GM18526 (cell line): ENCODE measurements around the gene FAM135A.

Experiments
- POLR2A ChIP-seq: IDR thresholded peaks from 3 replicates; pipeline ENCODE4 v1.6.1; 2011; ENCODE audit not compliant: insufficient read length; ENCODE audit errors: extremely low read depth

The FAM135A gene

DNA sequence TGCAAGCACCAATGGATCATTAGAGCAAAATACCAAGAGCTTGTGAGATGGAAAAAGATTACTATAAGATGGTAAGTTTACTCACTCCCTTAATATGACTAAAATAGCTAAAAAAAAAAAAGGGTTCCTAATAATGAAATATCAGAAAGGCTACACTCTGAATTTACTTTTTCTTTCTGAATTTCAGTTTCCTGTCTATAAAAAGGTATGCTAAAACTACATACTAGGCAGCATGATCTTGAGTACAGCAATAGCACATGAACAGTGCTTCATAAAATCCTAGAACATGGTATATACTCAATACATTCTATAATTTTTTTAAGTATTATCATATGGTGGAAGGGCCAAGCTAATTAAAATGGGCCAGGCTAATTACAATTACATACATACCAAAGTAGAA is 24.0 kb upstream of the FAM135A start:
- TF ChIP-seq POLR2A = no peak

DNA sequence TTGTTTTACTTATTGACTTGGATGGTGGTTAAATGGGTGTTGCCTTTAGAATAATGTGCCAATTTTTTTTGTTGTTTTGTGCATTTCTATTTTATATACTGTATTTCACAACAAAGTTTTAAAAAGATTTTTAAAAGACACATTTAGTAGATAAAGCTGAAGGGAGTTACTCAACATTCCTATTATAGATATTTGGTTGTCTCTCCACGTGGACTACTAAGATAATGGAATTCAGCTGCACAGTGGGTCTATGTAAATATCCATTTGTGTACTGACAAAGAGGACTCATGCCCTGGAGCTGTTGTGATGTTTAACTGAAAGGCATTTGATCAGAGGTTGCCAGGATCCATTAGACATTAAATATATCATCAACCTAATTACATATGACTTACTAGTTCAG is 23.2 kb upstream of the FAM135A start:
- TF ChIP-seq POLR2A = no peak

DNA sequence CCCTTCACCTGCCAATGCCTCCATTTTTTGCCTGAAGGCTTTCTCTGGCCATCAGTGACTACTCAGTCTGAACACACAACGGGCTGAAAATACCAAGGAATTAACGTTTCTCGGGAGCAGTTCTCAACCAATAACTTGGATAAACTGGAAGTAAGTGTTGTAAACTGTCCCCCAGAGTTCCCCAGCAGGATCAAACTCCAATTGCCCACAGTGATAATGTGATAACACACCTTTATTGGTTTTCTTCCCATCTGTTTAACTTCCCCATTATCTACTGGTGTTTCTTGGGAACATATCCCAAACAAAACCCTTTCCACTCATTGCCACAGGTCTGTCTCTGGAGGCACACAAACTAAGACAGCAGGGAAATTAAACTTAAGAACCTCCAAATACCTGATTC is 21.8 kb upstream of the FAM135A start:
- no peak for TF ChIP-seq POLR2A

DNA sequence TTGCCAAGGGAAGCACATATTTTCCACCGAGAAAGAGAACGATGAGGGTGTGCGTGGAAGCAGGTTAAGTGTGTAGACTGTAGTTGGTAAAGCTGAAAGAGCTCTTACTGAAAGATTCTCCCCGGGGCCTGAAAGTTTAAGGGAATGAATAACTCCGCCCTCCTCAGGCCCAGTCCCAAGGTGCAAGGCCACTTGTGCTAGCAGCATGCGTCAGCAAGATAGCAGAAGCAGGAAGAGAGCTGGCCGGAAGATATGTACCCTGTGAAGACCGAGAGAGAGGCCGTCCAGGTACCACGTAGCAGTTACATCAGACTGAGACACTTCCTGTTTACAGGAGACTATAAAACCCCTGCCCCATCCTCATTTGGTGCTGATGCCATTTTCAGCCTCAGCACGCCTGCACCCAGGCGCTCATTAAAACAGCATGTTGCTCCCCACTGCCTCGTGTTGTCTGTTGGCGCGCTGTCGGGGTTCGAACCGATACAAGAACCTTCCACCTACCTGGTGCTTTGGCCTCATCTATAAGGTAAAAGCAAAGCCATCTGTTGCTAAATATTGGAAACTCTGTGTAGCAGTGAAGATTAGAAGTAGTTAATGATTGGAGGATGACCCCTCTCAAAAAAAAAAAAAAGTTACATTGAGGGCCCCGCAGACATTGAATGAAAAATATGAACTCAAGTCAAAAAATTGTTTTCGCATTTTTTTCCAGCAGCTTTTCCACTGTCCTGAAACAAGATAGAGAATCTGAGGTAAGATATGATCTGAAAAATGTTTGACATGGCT is 18.6 kb upstream of the FAM135A start:
- no peak for TF ChIP-seq POLR2A

DNA sequence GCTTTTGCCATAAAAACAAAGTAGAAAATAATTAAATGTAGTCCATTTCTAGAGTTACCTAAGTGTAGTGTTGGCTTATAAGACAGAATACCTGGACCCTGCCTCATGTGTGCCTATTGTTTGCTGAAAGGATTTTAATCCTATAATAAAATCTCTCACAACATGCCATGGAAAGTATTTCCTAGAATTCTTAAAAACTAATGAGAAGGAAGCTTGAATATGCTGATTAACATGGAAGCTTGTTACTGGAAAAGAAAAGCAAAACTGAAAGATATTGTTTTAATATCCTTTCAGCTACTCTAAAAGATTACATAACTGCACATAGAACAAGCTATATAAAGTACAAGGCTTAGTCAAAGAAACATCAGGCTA is 18.0 kb upstream of the FAM135A start:
- TF ChIP-seq POLR2A = no peak

DNA sequence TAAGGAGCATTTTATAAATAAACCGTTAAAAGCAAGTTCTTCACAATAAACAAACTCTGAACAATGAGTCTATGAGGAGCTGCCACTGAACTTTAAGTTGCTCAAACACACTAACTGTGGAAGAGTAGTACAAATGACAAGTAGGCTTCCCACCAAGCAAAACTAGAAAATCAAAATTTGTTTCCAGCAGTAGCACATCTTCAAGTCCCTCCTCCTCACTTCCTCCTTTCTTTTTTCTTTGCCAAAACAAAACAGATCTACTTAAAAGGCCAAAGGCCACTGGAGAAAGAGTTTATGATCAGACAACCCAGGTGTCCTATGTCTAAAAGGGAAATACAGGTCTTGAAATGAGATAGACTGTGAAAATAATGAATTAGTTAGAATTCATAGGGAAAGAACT is 17.1 kb upstream of the FAM135A start:
- no peak for TF ChIP-seq POLR2A

DNA sequence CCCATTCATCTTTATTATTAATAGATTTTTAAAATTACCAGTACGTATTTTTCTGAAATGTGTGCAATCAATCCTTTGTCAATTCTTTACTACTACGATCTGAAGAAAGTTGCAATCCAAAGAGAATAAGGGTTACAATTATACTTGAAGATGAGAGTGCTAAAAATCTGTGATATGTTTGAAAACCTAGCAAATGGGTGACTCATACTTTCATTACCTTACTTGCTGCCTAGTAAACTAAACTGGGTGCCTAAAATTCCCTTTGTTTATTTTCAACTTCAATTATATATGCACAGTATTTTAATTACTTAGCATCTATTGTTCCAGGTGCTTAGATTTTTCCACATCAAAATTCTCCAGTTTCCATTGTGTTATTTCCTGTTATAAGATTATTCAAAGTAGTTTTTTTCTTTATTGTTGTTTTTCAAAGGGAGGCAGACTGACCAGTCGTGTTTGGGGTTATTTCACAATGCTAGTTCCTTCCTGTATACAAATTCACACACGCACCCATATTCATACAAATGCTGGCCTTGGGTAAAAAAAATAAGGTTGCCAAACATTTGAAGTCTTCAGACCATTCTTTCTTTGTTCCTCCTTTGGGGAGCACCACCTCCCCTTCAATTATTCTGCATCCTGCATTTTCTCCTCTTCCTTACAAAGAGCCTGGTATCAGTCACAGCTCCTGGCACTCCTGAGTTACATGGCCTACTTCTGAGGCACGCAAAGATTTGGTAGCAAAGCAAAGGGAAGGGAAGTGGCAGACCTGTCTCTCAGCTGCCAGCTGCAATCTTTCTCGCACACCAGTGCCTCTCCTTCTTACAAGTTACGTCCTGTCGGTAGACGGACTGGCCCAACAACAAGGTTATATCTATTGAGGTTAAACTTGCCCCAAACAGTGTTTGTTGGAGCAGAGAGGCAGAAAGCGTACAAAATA is 16.2 kb upstream of the FAM135A start:
- TF ChIP-seq POLR2A = no peak

DNA sequence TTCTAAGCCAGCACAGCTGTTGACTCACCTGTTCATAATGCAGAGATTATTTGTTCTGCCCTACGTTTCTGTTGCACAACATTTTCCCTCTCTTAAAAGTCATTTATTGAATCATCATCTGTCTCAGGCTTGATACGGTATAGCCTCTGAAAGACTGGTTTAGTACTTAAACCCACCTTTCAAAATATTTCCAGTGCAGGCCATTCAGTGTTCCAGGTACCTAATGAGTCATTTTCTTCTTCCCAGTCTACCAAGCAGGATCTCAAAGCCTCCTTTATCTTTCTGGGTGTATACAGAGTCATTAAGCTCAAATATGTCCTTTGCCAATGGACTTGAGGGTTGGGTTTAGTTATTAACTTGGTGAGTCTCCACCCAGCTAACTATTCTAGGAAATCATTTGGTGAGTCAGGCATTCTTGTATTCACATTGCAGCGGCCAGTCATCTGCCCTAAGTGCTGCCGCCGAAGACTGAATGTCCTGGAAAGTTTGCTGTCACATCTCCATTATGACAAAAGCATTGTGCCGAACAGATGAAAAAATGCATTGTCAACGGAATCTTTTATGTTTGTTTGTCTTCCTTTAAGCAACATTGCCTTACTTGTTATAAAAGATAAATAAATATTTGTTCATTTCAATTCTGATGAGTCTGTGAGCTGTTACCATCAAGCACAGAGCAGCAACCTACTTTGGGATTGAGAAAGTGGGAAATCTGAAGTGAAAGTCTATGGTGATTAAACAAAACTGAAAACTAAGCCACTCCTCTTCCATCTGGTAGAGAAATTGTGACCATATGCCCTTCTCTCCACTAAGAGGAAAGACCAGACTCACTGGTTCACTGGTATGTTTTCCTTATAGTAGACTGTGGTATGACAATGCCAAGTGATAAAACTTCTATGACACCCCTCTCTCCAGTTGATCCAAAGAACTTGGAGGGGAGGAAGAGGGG is 14.3 kb upstream of the FAM135A start:
- TF ChIP-seq POLR2A = no peak

DNA sequence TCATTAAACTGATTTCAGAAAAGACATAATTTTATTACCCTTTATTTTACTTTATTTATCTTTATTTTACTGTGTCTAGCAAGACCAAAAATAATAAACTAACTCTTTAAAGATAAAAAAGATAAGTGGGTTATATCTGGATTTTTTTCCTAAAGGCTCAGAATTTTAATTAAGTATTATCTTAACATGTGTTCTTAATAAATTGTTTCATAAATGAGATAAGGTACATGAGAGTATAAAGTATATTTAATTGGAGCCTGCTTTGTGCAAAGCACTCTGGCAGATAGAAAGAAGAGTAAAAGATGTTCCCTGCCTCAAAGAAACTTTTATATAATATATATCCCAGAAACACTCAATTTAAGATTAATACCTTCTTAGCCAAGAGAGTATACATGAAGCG is 8.7 kb upstream of the FAM135A start:
- TF ChIP-seq POLR2A = no peak

DNA sequence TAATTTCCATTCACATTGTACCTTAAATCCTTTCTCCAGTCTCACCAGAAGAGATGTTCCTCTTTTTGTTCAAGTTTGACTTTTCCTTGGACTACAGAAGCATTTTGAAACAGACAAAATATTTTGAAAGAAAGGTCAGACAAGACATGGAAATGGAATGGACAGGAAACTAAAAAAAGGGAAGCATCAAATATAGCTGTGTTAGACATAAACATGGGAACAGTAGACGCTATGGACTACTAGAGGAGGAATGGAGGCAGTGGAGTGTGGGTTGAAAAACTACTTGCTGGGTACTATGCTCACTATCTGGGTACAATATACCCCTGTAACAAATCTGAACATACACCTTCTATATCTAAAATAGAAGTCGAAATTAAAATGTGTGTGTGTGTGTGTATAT is 4.1 kb upstream of the FAM135A start:
- TF ChIP-seq POLR2A = no peak

DNA sequence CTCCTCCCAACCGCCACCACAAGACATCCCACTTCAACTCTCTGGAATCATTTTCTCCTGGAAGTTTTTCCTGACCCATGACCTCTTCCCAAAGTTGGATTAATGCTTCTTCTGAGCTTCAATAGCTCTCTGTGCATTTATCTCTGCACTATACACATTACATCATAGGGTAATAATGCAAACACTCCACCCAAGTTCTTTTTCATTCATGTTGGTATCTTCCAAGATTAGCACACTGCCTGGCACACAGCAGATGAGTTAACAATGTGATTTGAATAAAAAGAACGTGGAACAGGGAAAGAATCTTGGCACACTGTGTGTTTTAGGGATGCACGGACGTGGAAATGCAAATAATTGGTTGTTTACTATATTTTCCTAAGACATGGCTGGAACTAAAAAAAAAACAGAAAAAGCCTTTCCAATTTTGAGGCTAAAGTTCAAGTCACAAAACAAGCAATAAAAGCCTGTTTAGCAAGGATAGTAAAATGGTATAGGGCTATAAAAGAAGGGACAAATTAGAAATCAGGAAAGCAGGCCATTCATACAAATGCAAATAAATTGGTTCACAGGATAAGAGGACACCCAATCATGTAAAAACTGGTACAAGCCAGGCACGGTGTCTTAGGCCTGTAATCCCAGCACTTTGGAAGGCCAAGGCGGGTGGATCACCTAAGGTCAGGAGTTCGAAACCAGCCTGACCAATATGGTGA is 1.6 kb upstream of the FAM135A start:
- TF ChIP-seq POLR2A = no peak

DNA sequence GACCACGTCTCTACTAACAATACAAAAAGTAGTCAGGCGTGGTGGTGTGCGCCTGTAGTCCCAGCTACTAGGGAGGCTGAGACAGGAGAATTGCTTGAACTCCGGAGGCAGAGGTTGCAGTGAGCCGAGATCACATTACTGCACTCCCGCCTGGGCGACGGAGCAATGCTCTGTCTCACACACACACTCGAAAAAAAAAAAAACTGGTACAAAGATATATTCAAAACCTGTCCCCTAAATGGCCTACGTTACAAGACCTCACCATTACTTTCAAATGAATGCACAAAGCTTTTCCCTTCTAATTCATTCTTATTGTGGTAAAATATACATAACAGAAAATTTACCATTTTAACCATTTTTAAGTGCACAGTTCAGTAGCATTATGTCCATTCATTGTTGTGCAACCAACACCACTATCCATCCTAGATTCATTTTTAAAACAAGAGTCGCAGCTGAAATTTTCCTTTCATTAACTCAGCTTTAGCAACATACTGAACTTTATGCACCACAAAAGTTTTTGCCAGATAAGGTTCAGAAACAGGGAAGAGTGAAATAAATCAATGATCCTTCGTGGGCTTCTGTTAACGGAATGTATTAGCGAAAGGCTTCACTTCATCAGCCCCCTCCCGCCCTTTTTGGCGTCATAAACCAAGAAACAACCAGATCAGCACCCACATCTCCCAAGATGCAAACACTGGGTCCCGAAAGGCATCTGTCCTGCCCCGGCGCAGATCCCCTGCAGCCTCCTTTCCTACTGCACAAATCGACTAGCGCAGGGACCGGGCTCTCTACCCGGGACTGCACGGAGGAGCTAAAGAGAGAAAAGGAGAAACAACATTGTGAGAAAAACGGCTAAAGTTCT is 825 bp upstream of the FAM135A start:
- TF ChIP-seq POLR2A = no peak

DNA sequence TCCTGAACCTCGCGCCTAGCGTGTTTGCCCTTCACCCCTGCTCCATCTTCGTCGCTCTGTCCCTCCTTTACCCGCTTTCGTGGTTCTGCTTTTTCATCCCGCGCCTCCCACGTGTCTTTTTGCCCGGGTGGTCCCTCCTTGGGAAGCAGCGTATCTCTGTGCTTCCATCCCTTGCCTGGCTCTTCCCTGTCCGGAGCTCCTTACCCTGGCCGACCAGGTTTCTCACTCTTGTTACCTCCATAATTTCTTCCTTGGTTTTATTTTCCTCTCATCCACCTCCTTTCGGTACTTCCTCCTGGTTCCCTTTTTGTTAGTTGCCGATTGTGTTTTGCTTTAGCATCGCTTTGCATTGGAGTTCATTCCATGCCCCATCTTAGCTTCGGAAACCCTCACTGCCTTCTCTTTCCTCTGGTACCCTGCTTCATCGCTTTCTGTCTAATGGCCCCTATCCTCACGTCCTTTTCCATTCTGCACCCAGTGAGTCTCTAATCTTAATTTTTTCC is 735 bp downstream of the FAM135A start:
- TF ChIP-seq POLR2A = no peak
